Measurements from ENCODE around the gene MTHFD2L.
"Not testable (repeated sequence)": the region's sequence is repeated elsewhere in the genome, so short reads cannot be mapped to it uniquely, and the experiment has no call there.

Gene MTHFD2L

GRCh38 chr4:74205046-74205445, 47.1 kb downstream of the MTHFD2L start:
- H3K4me3 ChIP-seq (ENCODE audit: low read depth, low read length) = no peak overlapping the region
- no peak for DNase-seq (ENCODE audit: low read depth)
- no peak for TF ChIP-seq CTCF (IDR thresholded peaks at IDR 0.05; ENCODE audit: low read depth, low read length, missing control alignments)

- H3K4me3 ChIP-seq (ENCODE audit: low read depth, low read length) = no peak overlapping the region
- TF ChIP-seq CTCF (IDR thresholded peaks at IDR 0.05; ENCODE audit: low read depth, low read length, missing control alignments) = no peak
- DNase-seq (ENCODE audit: low read depth) = no peak
Measured at GRCh38 chr4:74205559-74205958, 47.6 kb downstream of the MTHFD2L start.

GRCh38 chr4:74206088-74206825, 48.3 kb downstream of the MTHFD2L start:
- no peak overlapping the region; the same call in 1 of the 2 replicates for H3K4me3 ChIP-seq (ENCODE audit: low read depth, low read length)
- DNase-seq (ENCODE audit: low read depth) = peak; percentile 67

GRCh38 chr4:74214457-74215159, 56.7 kb downstream of the MTHFD2L start:
- not testable (repeated sequence) for H3K4me3 ChIP-seq (ENCODE audit: low read depth, low read length); DNase-seq (ENCODE audit: low read depth)

More at GRCh38 chr4:74206088-74206825, 48.3 kb downstream of the MTHFD2L start:
- TF ChIP-seq CTCF (IDR thresholded peaks at IDR 0.05; ENCODE audit: low read depth, low read length, missing control alignments) = no peak

- not testable (repeated sequence) for H3K4me3 ChIP-seq (ENCODE audit: low read depth, low read length); DNase-seq (ENCODE audit: low read depth)
Measured at GRCh38 chr4:74215236-74215635, 57.3 kb downstream of the MTHFD2L start.

- no peak for TF ChIP-seq CTCF (IDR thresholded peaks at IDR 0.05; ENCODE audit: low read depth, low read length, missing control alignments)
Measured at GRCh38 chr4:74217365-74217764, 59.4 kb downstream of the MTHFD2L start.

GRCh38 chr4:74218201-74218600, 60.3 kb downstream of the MTHFD2L start:
- no peak for DNase-seq (ENCODE audit: low read depth)
- H3K4me3 ChIP-seq (ENCODE audit: low read depth, low read length) = no peak overlapping the region
- TF ChIP-seq CTCF (IDR thresholded peaks at IDR 0.05; ENCODE audit: low read depth, low read length, missing control alignments) = no peak

More at GRCh38 chr4:74217365-74217764, 59.4 kb downstream of the MTHFD2L start:
- no peak overlapping the region for H3K4me3 ChIP-seq (ENCODE audit: low read depth, low read length)
- DNase-seq (ENCODE audit: low read depth) = no peak

- no peak for DNase-seq (ENCODE audit: low read depth)
- TF ChIP-seq CTCF (IDR thresholded peaks at IDR 0.05; ENCODE audit: low read depth, low read length, missing control alignments) = no peak
- H3K4me3 ChIP-seq (ENCODE audit: low read depth, low read length) = no peak overlapping the region
Measured at GRCh38 chr4:74219240-74219639, 61.3 kb downstream of the MTHFD2L start.

Data from GM12864 (cell line).